K562 (cell line): ENCODE measurements around the gene CEP76. TPM values are rescaled to one million over a fixed set of nuclear protein-coding genes. Genes with fewer than 3 reads are reported as not detected.

Experiments used
- ATF1 ChIP-seq, 2 experiments: fragments of 450-650 bp in 1 of 2; IDR thresholded peaks; 2 replicates each; pipeline ENCODE4 v1.6.1; 2016; ENCODE audit warnings: missing compliant biosample characterization in 1 of 2, missing genetic modification characterization in 1 of 2
- ATF3 ChIP-seq, 2 experiments: fragments of 450-650 bp in 1 of 2; sonication (generic) in 1 of 2; formaldehyde crosslinking in 1 of 2; IDR thresholded peaks in 1 of 2; conservative IDR thresholded peaks in 1 of 2; 2 replicates each; pipeline versions ENCODE4 v1.6.1 to v1.8.1; 2016 to 2023; ENCODE audit warnings: mild to moderate bottlenecking in 2 of 2, moderate library complexity in 2 of 2, inconsistent platforms in 1 of 2, missing genetic modification reagents in 1 of 2
- CGGBP1 ChIP-seq: fragments of 250-450 bp; sonication (Bioruptor Pico); IDR thresholded peaks from 2 replicates; pipeline ENCODE4 v1.9.0; 2021; ENCODE audit warnings: mild to moderate bottlenecking
- CHD4 ChIP-seq: fragments of 200-600 bp; sonication (generic); IDR thresholded peaks from 3 replicates; pipeline ENCODE4 v1.6.1; 2012; ENCODE audit warnings: low read depth, mild to moderate bottlenecking, mixed read lengths, low read length, inconsistent platforms; ENCODE audit not compliant: insufficient read depth, insufficient replicate concordance, poor library complexity, severe bottlenecking
- ETV6 ChIP-seq, 3 experiments: fragments of 150-350 bp in 1 of 3; sonication (generic) in 1 of 3; formaldehyde crosslinking in 1 of 3; IDR thresholded peaks; 2 replicates each; pipeline versions ENCODE4 v1.6.1 to v1.8.0; 2014 to 2022; ENCODE audit warnings: borderline replicate concordance in 2 of 3, low read depth in 2 of 3, antibody characterized with exemption in 1 of 3, low read length in 1 of 3, mild to moderate bottlenecking in 1 of 3, missing genetic modification reagents in 1 of 3
- HDAC1 ChIP-seq, 2 experiments: fragments of 450-650 bp; IDR thresholded peaks; 2 replicates each; pipeline ENCODE4 v1.6.1; 2016 to 2017; ENCODE audit warnings: inconsistent platforms in 1 of 2, mild to moderate bottlenecking in 1 of 2, moderate library complexity in 1 of 2
- LARP7 ChIP-seq: fragments of 450-650 bp; IDR thresholded peaks from 2 replicates; pipeline ENCODE4 v1.6.1; 2016
- MEF2A ChIP-seq: IDR thresholded peaks from 2 replicates; pipeline ENCODE4 v1.6.1; 2011; ENCODE audit warnings: low read depth, mild to moderate bottlenecking, low read length, moderate library complexity; ENCODE audit not compliant: control insufficient read depth
- YY1 ChIP-seq, 3 experiments: IDR thresholded peaks; 2 replicates each; pipeline ENCODE4 v1.6.1; 2011; ENCODE audit warnings: low read length in 2 of 3, mild to moderate bottlenecking in 2 of 3, moderate library complexity in 2 of 3, borderline replicate concordance in 1 of 3, control low read depth in 1 of 3, low read depth in 1 of 3; ENCODE audit not compliant: insufficient read depth in 3 of 3, insufficient replicate concordance in 2 of 3, control insufficient read depth in 1 of 3, insufficient read length in 1 of 3; ENCODE audit errors: extremely low read depth in 1 of 3
- ZBTB43 ChIP-seq: sonication (generic); formaldehyde crosslinking; IDR thresholded peaks from 2 replicates; pipeline ENCODE4 v1.8.0; 2023; ENCODE audit warnings: mild to moderate bottlenecking, missing genetic modification reagents
- ZFP36 ChIP-seq: fragments of 150-350 bp; IDR thresholded peaks from 2 replicates; pipeline ENCODE4 v1.6.1; 2018; ENCODE audit warnings: low read length, low read depth; ENCODE audit not compliant: partially characterized antibody
- ZNF282 ChIP-seq: sonication (generic); formaldehyde crosslinking; IDR thresholded peaks from 2 replicates; pipeline ENCODE4 v1.8.1; 2023; ENCODE audit warnings: missing genetic modification reagents
- ZNF512 ChIP-seq: IDR thresholded peaks from 2 replicates; pipeline ENCODE4 v1.6.1; 2016; ENCODE audit warnings: missing genetic modification characterization, missing compliant biosample characterization
- ZNF592 ChIP-seq: fragments of 450-650 bp; IDR thresholded peaks from 2 replicates; pipeline ENCODE4 v1.6.1; 2017; ENCODE audit warnings: antibody characterized with exemption, mild to moderate bottlenecking
- ZNF76 ChIP-seq: fragments of 250-450 bp; sonication (Bioruptor Pico); IDR thresholded peaks from 2 replicates; pipeline ENCODE4 v1.4.0; 2020; ENCODE audit warnings: mild to moderate bottlenecking, moderate library complexity, borderline replicate concordance
- polyA plus RNA-seq, 8 experiments: library from polyadenylated mRNA; depleted of rRNA in 4 of 8; stranded (reverse) in 5 of 8; unstranded in 3 of 8; fragments of >200 nt; fragmentation: Nextera tagmentation in 2 of 8; fragmentation: Illumina TruSeq in 1 of 8; extraction: Ambion mirVana in 2 of 8; extraction: Trizol in 1 of 8; gene quantifications; 2 replicates each; pipeline versions ENCODE4 v1.2.1 to v1.2.3, GENCODE V29; 2011 to 2014; ENCODE audit warnings: inconsistent platforms in 1 of 8, missing spikeins in 1 of 8
- total RNA-seq, 7 experiments: library from RNA; depleted of rRNA in 6 of 7; stranded (reverse); fragments of >200 nt in 6 of 7; fragmentation: Illumina TruSeq in 2 of 7; extraction: Trizol in 2 of 7; gene quantifications; 2 replicates each; pipeline versions ENCODE4 v1.2.1 to v1.2.3, GENCODE V29; 2011 to 2021; ENCODE audit warnings: low replicate concordance in 1 of 7

Gene CEP76
- total and polyA plus RNA-seq, 9 of the 15 experiments (the other 6 are each of a cell fraction or from before 2014, with no cell fraction given): 5.3 to 27.3 (median 19.3) TPM

- TF ChIP-seq ZBTB43 (CRISPR knock-in tag) (no peak), YY1 (IDR thresholded peaks at IDR 0.05; ENCODE audit: borderline replicate concordance in 1 of 3, control insufficient read depth in 1 of 3, extremely low read depth in 1 of 3, insufficient read depth in 3 of 3, insufficient read length in 1 of 3, insufficient replicate concordance in 2 of 3, low read depth in 1 of 3, low read length in 2 of 3) (peak in 2 of 3 experiments; percentile 55 to 56), CGGBP1 (no peak), LARP7 (no peak), ATF1 (CRISPR knock-in tag; IDR thresholded peaks at IDR 0.05) (0 out of 2 replicates have a peak, but pooled peaks have one; percentile 32), ATF1 (tag; IDR thresholded peaks at IDR 0.05) (peak; percentile 92), ATF3 (IDR thresholded peaks at IDR 0.05) (no peak), ATF3 (CRISPR knock-in tag; conservative IDR thresholded peaks at IDR 0.05) (no peak), ZFP36 (no peak), ZNF592 (no peak), ZNF282 (CRISPR knock-in tag) (no peak), ZNF76 (CRISPR knock-in tag) (no peak), ETV6 (IDR thresholded peaks at IDR 0.05; ENCODE audit: borderline replicate concordance in 1 of 2, low read depth in 2 of 2, low read length in 1 of 2) (no peak), ETV6 (CRISPR knock-in tag; IDR thresholded peaks at IDR 0.05; ENCODE audit: borderline replicate concordance) (no peak), ZNF512 (tag) (no peak), HDAC1 (IDR thresholded peaks at IDR 0.05) (peak in 1 of 2 experiments; percentile 23; a peak in 1 of 4 replicates), CHD4 (no peak), MEF2A (no peak)
These were observed at the start of gene CEP76, which contains the start of gene PSMG2 (continued) for GRCh38 chr18:12702221-12703095.
